T-cell (primary cell): ENCODE measurements around the gene C1orf105. TPM values are rescaled to one million over a fixed set of nuclear protein-coding genes. Genes with fewer than 3 reads are reported as not detected.
A peak's percentile ranks its signal among the peaks of the same experiment; 100 is the strongest.

Source experiments
- ATAC-seq, 4 experiments: fragments of 200-7000 bp in 3 of 4; fragments of 150-1000 bp in 1 of 4; cut with Tn5 transposase; replicated peaks in 1 of 4; 1 replicate in 3 of 4; 2 replicates in 1 of 4; pipeline ENCODE4 v1.10.0; 2021; ENCODE audit warnings: moderate library complexity in 3 of 4, mild to moderate bottlenecking in 2 of 4, moderate number of reproducible peaks in 1 of 4
- CTCF ChIA-PET, 2 donors: fragments of 300-600 bp; sonication (Branson Sonifier 250); formaldehyde crosslinking; loops; one replicate each; lab custom pipeline; 2022; ENCODE audit warnings: antibody characterized with exemption in 2 of 2; lab: Charles Lee
- POLR2A ChIA-PET, 2 donors: fragments of 300-600 bp; sonication (Branson Sonifier 250); formaldehyde crosslinking; loops; one replicate each; lab custom pipeline; 2022; ENCODE audit warnings: antibody characterized with exemption in 2 of 2; lab: Charles Lee
- DNase-seq, 35 experiments: peaks; one replicate each; pipeline versions ENCODE4 v3.0.0 to v3.0.0-alpha.2; 2013 to 2023
- H3K27ac ChIP-seq: one replicate; pipeline ENCODE4 v1.5.1; 2013; ENCODE audit warnings: low read length
- H3K27me3 ChIP-seq, 2 experiments: replicated peaks in 1 of 2; 1 replicate in 1 of 2; 2 replicates in 1 of 2; pipeline versions ENCODE4 v1.6.1 to v1.7.0; 2013; ENCODE audit warnings: low read length in 1 of 2, mixed read lengths in 1 of 2; ENCODE audit not compliant: control insufficient read depth in 2 of 2, insufficient read depth in 2 of 2; ENCODE audit errors: extremely low read depth in 1 of 2
- H3K36me3 ChIP-seq, 2 donors: 1 replicate in 1 of 2; 2 replicates in 1 of 2; pipeline versions ENCODE4 v1.6.1 to v1.7.0; 2013; ENCODE audit warnings: low read length in 1 of 2; ENCODE audit not compliant: control insufficient read depth in 2 of 2, insufficient read depth in 1 of 2; ENCODE audit errors: extremely low read depth in 1 of 2
- H3K4me1 ChIP-seq, 2 experiments: 1 replicate in 1 of 2; 2 replicates in 1 of 2; pipeline versions ENCODE4 v1.6.1 to v1.7.0; 2013; ENCODE audit warnings: low read length in 2 of 2, mixed read lengths in 1 of 2; ENCODE audit not compliant: insufficient read depth in 2 of 2, control insufficient read depth in 1 of 2; ENCODE audit errors: extremely low read depth in 1 of 2
- H3K4me3 ChIP-seq, 2 donors: 1 replicate in 1 of 2; 2 replicates in 1 of 2; pipeline versions ENCODE4 v1.5.1 to v1.7.0; 2013; ENCODE audit warnings: mild to moderate bottlenecking in 2 of 2, low read length in 1 of 2, moderate library complexity in 1 of 2; ENCODE audit not compliant: control insufficient read depth in 1 of 2; ENCODE audit errors: extremely low read depth in 1 of 2
- H3K9me3 ChIP-seq: 2 replicates; pipeline ENCODE4 v1.7.0; 2013
- H3K27ac Mint-ChIP-seq, 2 donors: one replicate each; pipeline ENCODE4 v1.8.0; 2020 to 2021; ENCODE audit warnings: mild to moderate bottlenecking in 2 of 2, mixed read lengths in 2 of 2
- H3K27me3 Mint-ChIP-seq, 2 donors: one replicate each; pipeline ENCODE4 v1.8.0; 2021 to 2022; ENCODE audit warnings: mixed read lengths in 2 of 2
- H3K36me3 Mint-ChIP-seq: one replicate; pipeline ENCODE4 v1.8.0; 2021; ENCODE audit warnings: mixed read lengths
- H3K4me1 Mint-ChIP-seq, 3 donors: one replicate each; pipeline ENCODE4 v1.8.0; 2020 to 2022; ENCODE audit warnings: mixed read lengths in 3 of 3, mild to moderate bottlenecking in 1 of 3
- H3K4me3 Mint-ChIP-seq, 3 donors: one replicate each; pipeline ENCODE4 v1.8.0; 2020 to 2022; ENCODE audit warnings: mild to moderate bottlenecking in 3 of 3, mixed read lengths in 3 of 3, moderate library complexity in 3 of 3
- H3K9me3 Mint-ChIP-seq, 3 donors: one replicate each; pipeline ENCODE4 v1.8.0; 2020 to 2022; ENCODE audit warnings: mixed read lengths in 3 of 3
- WGBS: methylation state at CpG from one replicate; pipeline ENCODE4 v1.1.5; 2013; ENCODE audit warnings: missing lambda C conversion rate; ENCODE audit not compliant: insufficient coverage; 5-methylcytosine and 5-hydroxymethylcytosine counted together
- total RNA-seq, 35 experiments: library from RNA in 6 of 35; stranded (reverse) in 6 of 35; fragments of 120-200 nt in 1 of 35; gene quantifications; one replicate each; pipeline versions ENCODE4 v1.2.1 to v1.2.4 and lab custom pipeline; 2013 to 2026

The C1orf105 gene
- total RNA-seq, 5 donors from 2014 or later (not counting 1 experiment from before 2014, with no cell fraction given) = not detected

- Histone ChIP-seq H3K4me1 (peaks cover 16 to 26% of the 10 kb centered on the region in 2 experiments), H3K4me3 (no peak overlapping the region), H3K36me3 (no peaks in the 10 kb centered on the region), H3K27ac (peak overlapping the region; percentile 82), H3K27me3 (no peaks in the 10 kb centered on the region), H3K9me3 (no peaks in the 10 kb centered on the region)
- ChIA-PET CTCF (interaction anchor here in 1 of 2 donors (0.6 to 2.0 kb wide), 3 partner anchors 34 to 303 kb away, joined by 3 to 15 read pairs (median 5); no protein-coding TSS in a partner anchor), POLR2A (interaction anchor here (0.7 kb wide), 2 partner anchors 11 to 889 kb away, joined by 3 to 4 read pairs; no protein-coding TSS in a partner anchor)
- Mint-ChIP-seq H3K36me3 (no peaks in the 10 kb centered on the region), H3K27me3 (no peaks in the 10 kb centered on the region), H3K4me1 (peaks cover 49 to 68% (median 66%) of the 10 kb centered on the region in 3 donors), H3K9me3 (no peaks in the 10 kb centered on the region), H3K27ac (peak overlapping the region; percentile 99), H3K4me3 (peak overlapping the region in 1 of 3 donors; percentile 69)
- DNase-seq = no peak
- ATAC-seq = no peak
- WGBS = 96% methylated on average over 4 of the region's 5 CpGs
These were observed 27.1 kb upstream of the C1orf105 start for GRCh38 chr1:172393354-172393753.

GRCh38 chr1:172394141-172394751 is 26.2 kb upstream of the C1orf105 start:
- CTCF ChIA-PET = interaction anchor here (0.6 to 2.0 kb wide), 18 partner anchors 11 to 392 kb away, joined by 3 to 15 read pairs (median 5); no protein-coding TSS in a partner anchor
- H3K9me3 Mint-ChIP-seq = no peaks in the 10 kb centered on the region
- peak overlapping the region; percentile 82 for H3K27ac ChIP-seq
- peaks cover 58 to 77% (median 75%) of the 10 kb centered on the region in 3 donors for H3K4me1 Mint-ChIP-seq
- no peaks in the 10 kb centered on the region for H3K36me3 Mint-ChIP-seq
- peak overlapping the region; percentile 62 to 73 (median 69) for H3K4me3 Mint-ChIP-seq
- no peaks in the 10 kb centered on the region for H3K27me3 Mint-ChIP-seq
- no peaks in the 10 kb centered on the region for H3K27me3 ChIP-seq
- peak overlapping the region; percentile 99 for H3K27ac Mint-ChIP-seq
- peak overlapping the region in 1 of 2 donors; percentile 17 for H3K4me3 ChIP-seq
- peaks cover 19 to 32% of the 10 kb centered on the region in 2 experiments for H3K4me1 ChIP-seq
- peak; percentile 98 to 99 (median 98) for ATAC-seq
- no peaks in the 10 kb centered on the region for H3K36me3 ChIP-seq
- WGBS = no CpG with 5 or more reads among the region's 4 CpGs
- no peaks in the 10 kb centered on the region for H3K9me3 ChIP-seq
- peak; percentile 34 to 82 (median 65) for DNase-seq
- POLR2A ChIA-PET = interaction anchor here (0.5 to 1.2 kb wide), 14 partner anchors 10 to 372 kb away, joined by 3 to 6 read pairs (median 4); no protein-coding TSS in a partner anchor

GRCh38 chr1:172394811-172395210 is 25.7 kb upstream of the C1orf105 start:
- Mint-ChIP-seq H3K4me3 (peak overlapping the region; percentile 62 to 73 (median 69)), H3K9me3 (no peaks in the 10 kb centered on the region), H3K4me1 (peaks cover 63 to 83% (median 80%) of the 10 kb centered on the region in 3 donors), H3K27me3 (no peaks in the 10 kb centered on the region), H3K36me3 (no peaks in the 10 kb centered on the region), H3K27ac (peak overlapping the region; percentile 99)
- POLR2A ChIA-PET = interaction anchor here (0.5 to 1.2 kb wide), 14 partner anchors 9 to 372 kb away, joined by 3 to 6 read pairs (median 4); no protein-coding TSS in a partner anchor
- ATAC-seq = peak in 3 of 4 experiments; percentile 1 to 16 (median 2)
- WGBS = no CpG with 5 or more reads among the region's 5 CpGs
- no peaks in the 10 kb centered on the region for H3K27me3 ChIP-seq
- H3K9me3 ChIP-seq = no peaks in the 10 kb centered on the region
- CTCF ChIA-PET = interaction anchor here (0.6 to 2.0 kb wide), 22 partner anchors 10 to 1719 kb away, joined by 3 to 15 read pairs (median 4); no protein-coding TSS in a partner anchor
- H3K36me3 ChIP-seq = no peaks in the 10 kb centered on the region
- H3K27ac ChIP-seq = peak overlapping the region; percentile 82
- no peak overlapping the region for H3K4me3 ChIP-seq
- no peak for DNase-seq
- peaks cover 21 to 37% of the 10 kb centered on the region in 2 experiments for H3K4me1 ChIP-seq

- H3K4me1 Mint-ChIP-seq = peaks cover 67 to 87% (median 87%) of the 10 kb centered on the region in 3 donors
- H3K27ac Mint-ChIP-seq = peak overlapping the region; percentile 99
- H3K4me3 Mint-ChIP-seq = no peak overlapping the region
- ATAC-seq (no peak), DNase-seq (no peak)
- ChIA-PET CTCF (interaction anchor here (0.7 to 2.0 kb wide), 10 partner anchors 10 to 396 kb away, joined by 3 to 15 read pairs (median 5); no protein-coding TSS in a partner anchor), POLR2A (interaction anchor here in 1 of 2 donors (0.6 kb wide), 1 partner anchor 49 kb away, joined by 4 read pairs; no protein-coding TSS in a partner anchor)
- no peak overlapping the region for H3K4me3 ChIP-seq
- no peaks in the 10 kb centered on the region for H3K36me3 Mint-ChIP-seq
- no peaks in the 10 kb centered on the region for H3K36me3 ChIP-seq
- H3K9me3 Mint-ChIP-seq = no peaks in the 10 kb centered on the region
- no peaks in the 10 kb centered on the region for H3K9me3 ChIP-seq
- peak overlapping the region; percentile 82 for H3K27ac ChIP-seq
- WGBS = no CpG with 5 or more reads among the region's 3 CpGs
- H3K27me3 ChIP-seq = no peaks in the 10 kb centered on the region
- peaks cover 26 to 45% of the 10 kb centered on the region in 2 experiments for H3K4me1 ChIP-seq
- no peaks in the 10 kb centered on the region for H3K27me3 Mint-ChIP-seq
These were observed 24.9 kb upstream of the C1orf105 start for GRCh38 chr1:172395576-172395975.

- H3K27ac ChIP-seq = no peak overlapping the region
- CTCF ChIA-PET = interaction anchor here in 1 of 2 donors (1.2 kb wide), 1 partner anchor 395 kb away, joined by 5 read pairs; no protein-coding TSS in a partner anchor
- WGBS = no CpG with 5 or more reads among the region's 3 CpGs
These were observed 23.3 kb upstream of the C1orf105 start for GRCh38 chr1:172397221-172397620.

GRCh38 chr1:172397633-172398032 is 22.9 kb upstream of the C1orf105 start:
- Histone ChIP-seq H3K4me3 (no peak overlapping the region), H3K36me3 (no peaks in the 10 kb centered on the region), H3K27ac (no peak overlapping the region), H3K9me3 (no peaks in the 10 kb centered on the region), H3K27me3 (no peaks in the 10 kb centered on the region), H3K4me1 (peaks cover 26 to 58% of the 10 kb centered on the region in 2 experiments)
- Mint-ChIP-seq H3K4me3 (no peak overlapping the region), H3K9me3 (no peaks in the 10 kb centered on the region), H3K27me3 (no peaks in the 10 kb centered on the region), H3K36me3 (no peaks in the 10 kb centered on the region), H3K4me1 (peaks cover 65 to 83% (median 83%) of the 10 kb centered on the region in 3 donors), H3K27ac (peak overlapping the region; percentile 39 to 58)
- ATAC-seq (no peak), DNase-seq (no peak)
- CTCF ChIA-PET = interaction anchor here in 1 of 2 donors (1.2 kb wide), 1 partner anchor 395 kb away, joined by 5 read pairs; no protein-coding TSS in a partner anchor
- no CpG with 5 or more reads among the region's 2 CpGs for WGBS
- POLR2A ChIA-PET = interaction anchor here in 1 of 2 donors (1.0 kb wide), 1 partner anchor 13 kb away, joined by 3 read pairs; no protein-coding TSS in a partner anchor

More at GRCh38 chr1:172397221-172397620, 23.3 kb upstream of the C1orf105 start:
- Mint-ChIP-seq H3K27ac (peak overlapping the region; percentile 39 to 40), H3K27me3 (no peaks in the 10 kb centered on the region), H3K9me3 (no peaks in the 10 kb centered on the region), H3K36me3 (no peaks in the 10 kb centered on the region), H3K4me3 (no peak overlapping the region), H3K4me1 (peaks cover 64 to 87% (median 86%) of the 10 kb centered on the region in 3 donors)
- POLR2A ChIA-PET = no interaction called here
- Histone ChIP-seq H3K4me1 (peaks cover 26 to 58% of the 10 kb centered on the region in 2 experiments), H3K27me3 (no peaks in the 10 kb centered on the region), H3K36me3 (no peaks in the 10 kb centered on the region), H3K4me3 (no peak overlapping the region), H3K9me3 (no peaks in the 10 kb centered on the region)
- DNase-seq (no peak), ATAC-seq (no peak)
